ENCODE measurements around the gene FRZB. TPM values are rescaled to one million over a fixed set of nuclear protein-coding genes. Genes with fewer than 3 reads are reported as not detected.

The FRZB gene
- total RNA-seq, 2 donors from 2014 or later, result 5.4 to 6.9 TPM

GRCh38 chr2:182818501-182818900 is 47.9 kb downstream of the FRZB start:
- intact Hi-C loops (cut with DNase I), result no loop called here
- no peak for DNase-seq (ENCODE audit: low spot score)

DNA sequence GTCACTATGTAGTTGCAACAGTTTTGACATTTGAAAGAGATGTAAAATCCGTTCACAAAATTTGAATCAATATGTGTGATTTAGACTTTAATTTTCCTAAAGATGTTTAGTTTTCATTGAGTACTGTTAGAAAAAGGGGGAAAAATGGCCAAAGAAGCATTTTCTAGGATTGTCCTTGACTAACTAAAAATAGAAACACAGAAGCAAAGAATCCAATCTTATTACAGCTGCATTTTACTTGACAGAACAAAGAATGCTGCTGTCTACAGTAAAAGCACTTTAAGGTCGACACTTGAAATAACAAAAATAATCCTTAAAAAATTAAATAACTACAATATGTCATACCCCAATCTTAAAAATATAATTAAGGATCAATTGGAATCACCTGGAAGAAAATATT is 48.9 kb downstream of the FRZB start:
- no peak for DNase-seq (ENCODE audit: low spot score)
- intact Hi-C loops (cut with DNase I), result no loop called here

GRCh38 chr2:182816866-182817265 is 49.6 kb downstream of the FRZB start:
- intact Hi-C loops (cut with DNase I), result no loop called here
- no peak for DNase-seq (ENCODE audit: low spot score)

DNA sequence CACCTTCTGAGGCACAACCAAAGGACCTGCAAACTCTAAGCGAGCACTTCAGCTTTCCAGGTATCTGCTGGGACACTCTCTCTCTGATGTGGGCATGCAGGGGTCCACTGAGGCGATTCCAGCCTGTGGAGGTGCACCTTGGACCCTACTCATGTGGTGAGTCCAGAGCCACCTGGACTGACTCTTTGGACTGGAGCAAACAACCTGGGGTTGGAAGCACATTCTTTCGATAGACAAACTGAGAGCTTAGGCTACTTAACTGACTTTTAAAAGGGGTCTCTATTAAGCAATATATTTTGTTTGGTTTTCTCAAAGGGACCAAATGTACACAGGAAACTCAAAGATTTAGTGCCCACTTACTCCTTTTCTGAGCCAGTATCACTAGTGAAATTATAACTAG is 51.6 kb downstream of the FRZB start:
- DNase-seq (ENCODE audit: low spot score), result no peak
- intact Hi-C loops (cut with DNase I), result no loop called here

GRCh38 chr2:182814380-182814779 is 52.1 kb downstream of the FRZB start:
- intact Hi-C loops (cut with DNase I), result no loop called here
- no peak for DNase-seq (ENCODE audit: low spot score)

- no peak for DNase-seq (ENCODE audit: low spot score)
- intact Hi-C loops (cut with DNase I), result no loop called here
These were observed 56.4 kb downstream of the FRZB start for GRCh38 chr2:182810087-182810486.

DNA sequence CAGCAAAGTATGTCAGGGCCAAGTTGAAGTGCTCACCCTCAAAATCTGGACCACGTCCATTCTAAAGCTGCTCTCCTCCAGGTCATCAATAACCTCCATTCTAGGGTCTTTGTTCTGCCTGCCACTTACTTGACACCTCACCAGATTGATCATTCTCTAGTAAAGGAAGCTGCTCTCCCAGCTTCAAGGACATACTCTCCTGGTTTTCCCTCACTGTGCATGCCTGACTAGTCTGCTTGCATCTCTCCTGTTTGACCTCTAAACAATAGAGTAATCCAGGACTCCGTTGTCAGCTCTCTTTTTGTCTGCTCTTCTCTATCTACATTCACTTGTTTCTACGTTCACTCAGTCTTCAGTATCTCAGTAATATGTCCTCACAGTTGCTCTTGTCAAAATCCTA is 59.1 kb downstream of the FRZB start:
- intact Hi-C loops (cut with DNase I), result no loop called here
- DNase-seq (ENCODE audit: low spot score), result no peak

DNA sequence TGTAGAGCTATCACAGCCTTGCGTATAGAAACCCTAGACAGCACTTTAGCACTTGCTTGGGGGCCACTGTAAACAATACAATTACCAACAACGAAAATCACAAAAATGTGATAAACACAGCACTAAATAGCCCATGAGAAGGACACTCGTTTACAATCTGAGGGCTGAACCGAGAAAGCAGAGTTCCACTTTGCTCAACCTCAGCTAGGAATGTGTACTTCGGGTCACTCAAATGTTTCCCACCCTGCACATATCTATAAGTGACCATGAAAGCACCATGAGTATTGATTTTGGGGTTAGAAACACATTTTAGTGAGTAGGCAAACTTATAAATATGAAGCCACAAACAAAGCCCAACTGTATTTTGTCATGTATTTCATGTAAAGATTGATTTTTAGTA is 62.3 kb downstream of the FRZB start:
- intact Hi-C loops (cut with DNase I), result no loop called here
- DNase-seq (ENCODE audit: low spot score), result no peak

DNA sequence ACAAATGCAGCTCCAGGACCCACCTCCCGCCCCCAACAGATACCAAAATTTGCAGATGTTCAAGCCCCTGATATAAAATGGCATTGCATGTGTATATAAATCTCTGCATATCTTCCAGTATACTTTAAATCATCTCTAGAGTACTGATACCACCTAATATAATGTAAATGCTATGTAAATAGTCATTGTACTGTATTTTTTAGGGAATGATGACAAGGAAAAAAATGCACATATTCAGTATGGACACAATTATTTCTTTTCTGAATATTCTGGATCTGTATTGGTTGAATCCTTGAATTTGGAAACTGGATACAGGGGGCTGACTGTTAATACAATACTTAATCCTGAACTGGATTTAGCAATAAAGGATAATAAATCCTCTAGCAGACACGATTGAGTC is 67.7 kb downstream of the FRZB start:
- intact Hi-C loops (cut with DNase I), result no loop called here
- DNase-seq (ENCODE audit: low spot score), result no peak

DNA sequence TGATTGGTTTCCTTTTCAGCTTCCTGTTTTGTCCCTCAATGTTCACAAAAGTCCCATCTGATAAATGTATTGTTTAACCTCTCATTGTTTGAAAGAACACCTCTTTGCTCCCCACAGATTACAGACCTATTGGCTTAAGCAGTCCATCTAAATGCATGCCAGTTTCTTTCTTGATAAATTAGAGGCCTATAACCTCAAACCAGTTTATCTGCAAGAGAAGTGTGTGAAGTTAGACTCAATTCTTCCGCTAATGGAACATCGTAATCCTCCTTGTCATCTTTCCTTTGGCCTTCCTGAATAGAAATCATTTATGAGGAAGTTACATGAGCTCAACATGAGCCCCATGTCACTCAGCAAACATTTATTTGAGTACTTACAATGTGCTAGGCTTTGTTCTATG is 74.0 kb downstream of the FRZB start:
- intact Hi-C loops (cut with DNase I), result no loop called here
- DNase-seq (ENCODE audit: low spot score), result no peak

- no peak for DNase-seq (ENCODE audit: low spot score)
- intact Hi-C loops (cut with DNase I), result no loop called here
These were observed 81.7 kb downstream of the FRZB start for GRCh38 chr2:182784777-182785176.

GRCh38 chr2:182784058-182784706 is 82.3 kb downstream of the FRZB start:
- intact Hi-C loops (cut with DNase I), result no loop called here
- no peak for DNase-seq (ENCODE audit: low spot score)

Other genes starting within 250 kb of the FRZB start
- gene DNAJC10, start 150.4 kb downstream of the FRZB start, total RNA-seq, result 100 to 1,000 TPM; 103 TPM
- 100 to 1,000 TPM; 187 to 280 TPM for gene NCKAP1, start 171.8 kb upstream of the FRZB start, total RNA-seq
- gene DUSP19, start 212.1 kb upstream of the FRZB start, total RNA-seq, result 1 to 10 TPM; 5.7 to 9.1 TPM